ENCODE data around the gene AXL. TPM values are rescaled to one million over a fixed set of nuclear protein-coding genes. Genes with fewer than 3 reads are reported as not detected.

AXL gene
- total RNA-seq, 1 experiment from 2014 or later = 0.03 TPM

- in situ Hi-C loops (cut with HindIII; ENCODE audit: low pct_unique_long_range_greater_than_20kb, low sequenced_read_pairs) = no loop called here
- no peak for DNase-seq (ENCODE audit: low read depth, low spot score)
Observed at GRCh38 chr19:41311072-41311471, 92.0 kb downstream of the AXL start.

Small RNA genes lying within 50 kb of the gene (small RNA-seq; reads per million reads assigned to genes)
- gene RN7SL34P = 0 reads per million in 2 experiments

Other genes starting within 250 kb of the AXL start
- 0.13 TPM in 1 of 2 replicates, not detected in the other for gene CYP2B6, start 227.9 kb upstream of the AXL start, total RNA-seq (2014; rRNA removed; shearing (Covaris generic))
- gene CYP2A13, start 130.8 kb upstream of the AXL start, total RNA-seq (2014; rRNA removed; shearing (Covaris generic)) = not detected in 2 replicates
- gene CYP2F1, start 104.8 kb upstream of the AXL start, total RNA-seq (2014; rRNA removed; shearing (Covaris generic)) = not detected in 2 replicates
- not detected in 2 replicates for gene CYP2S1, start 26.0 kb upstream of the AXL start, total RNA-seq (2014; rRNA removed; shearing (Covaris generic))
- gene HNRNPUL1, start 45.1 kb downstream of the AXL start, total RNA-seq (2014; rRNA removed; shearing (Covaris generic)) = 56.4 and 59.7 TPM in 2 replicates
- gene CCDC97, start 90.9 kb downstream of the AXL start, total RNA-seq (2014; rRNA removed; shearing (Covaris generic)) = 6.9 and 9.8 TPM in 2 replicates
- gene TGFB1, start 134.7 kb downstream of the AXL start, total RNA-seq (2014; rRNA removed; shearing (Covaris generic)) = 4.3 and 5.5 TPM in 2 replicates
- 0.69 and 2.6 TPM in 2 replicates for gene B9D2, start 144.9 kb downstream of the AXL start, total RNA-seq (2014; rRNA removed; shearing (Covaris generic))
- 0.26 TPM in 1 of 2 replicates, not detected in the other for gene TMEM91, start 157.3 kb downstream of the AXL start, total RNA-seq (2014; rRNA removed; shearing (Covaris generic))
- 39.1 and 39.3 TPM in 2 replicates for gene EXOSC5, start 178.1 kb downstream of the AXL start, total RNA-seq (2014; rRNA removed; shearing (Covaris generic))
- 45.3 and 52.0 TPM in 2 replicates for gene BCKDHA, start 178.6 kb downstream of the AXL start, total RNA-seq (2014; rRNA removed; shearing (Covaris generic))
- gene B3GNT8, start 208.2 kb downstream of the AXL start, total RNA-seq (2014; rRNA removed; shearing (Covaris generic)) = not detected in 2 replicates
- 34.7 and 37.6 TPM in 2 replicates for gene DMAC2, start 220.7 kb downstream of the AXL start, total RNA-seq (2014; rRNA removed; shearing (Covaris generic))
- not detected in 2 replicates for gene ERICH4, start 223.9 kb downstream of the AXL start, total RNA-seq (2014; rRNA removed; shearing (Covaris generic))